ENCODE results near the gene FAM200C.

DNA sequence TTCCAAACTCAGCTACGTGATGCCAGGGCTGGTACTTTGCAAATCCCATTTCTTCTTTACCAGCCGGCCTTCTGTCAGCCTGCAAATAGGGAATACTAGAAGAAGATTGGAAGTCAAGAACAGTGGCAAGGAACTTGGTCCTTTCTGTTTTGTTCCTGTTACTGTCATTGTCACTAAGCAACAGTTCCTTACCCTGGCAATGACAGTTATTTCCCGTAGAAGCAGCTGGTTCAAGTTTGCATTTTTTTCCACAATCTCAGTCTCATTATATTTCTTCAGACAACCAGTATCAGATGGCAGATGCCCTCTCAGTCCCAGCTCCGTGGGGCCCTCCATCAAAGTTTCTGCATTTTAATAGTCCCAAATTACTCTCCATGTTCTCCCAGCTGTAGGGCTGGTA, 20.3 kb downstream of the FAM200C start:
- TF ChIP-seq, protein P1, sequence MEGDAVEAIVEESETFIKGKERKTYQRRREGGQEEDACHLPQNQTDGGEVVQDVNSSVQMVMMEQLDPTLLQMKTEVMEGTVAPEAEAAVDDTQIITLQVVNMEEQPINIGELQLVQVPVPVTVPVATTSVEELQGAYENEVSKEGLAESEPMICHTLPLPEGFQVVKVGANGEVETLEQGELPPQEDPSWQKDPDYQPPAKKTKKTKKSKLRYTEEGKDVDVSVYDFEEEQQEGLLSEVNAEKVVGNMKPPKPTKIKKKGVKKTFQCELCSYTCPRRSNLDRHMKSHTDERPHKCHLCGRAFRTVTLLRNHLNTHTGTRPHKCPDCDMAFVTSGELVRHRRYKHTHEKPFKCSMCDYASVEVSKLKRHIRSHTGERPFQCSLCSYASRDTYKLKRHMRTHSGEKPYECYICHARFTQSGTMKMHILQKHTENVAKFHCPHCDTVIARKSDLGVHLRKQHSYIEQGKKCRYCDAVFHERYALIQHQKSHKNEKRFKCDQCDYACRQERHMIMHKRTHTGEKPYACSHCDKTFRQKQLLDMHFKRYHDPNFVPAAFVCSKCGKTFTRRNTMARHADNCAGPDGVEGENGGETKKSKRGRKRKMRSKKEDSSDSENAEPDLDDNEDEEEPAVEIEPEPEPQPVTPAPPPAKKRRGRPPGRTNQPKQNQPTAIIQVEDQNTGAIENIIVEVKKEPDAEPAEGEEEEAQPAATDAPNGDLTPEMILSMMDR (IDR thresholded peaks at IDR 0.05) = no peak
- TF ChIP-seq EZH2 (IDR thresholded peaks at IDR 0.05) (no peak), EZH2phosphoT487 (IDR thresholded peaks at IDR 0.05) (no peak)

Measured in neural progenitor cell (in vitro differentiated cells).